Hematopoietic multipotent progenitor cell treated with erythropoietin and hydrocortisone succinate and interleukin-3 and kit ligand, for 4 days (in vitro differentiated cells): Measurements from ENCODE around the gene PIKFYVE.
"Not testable (repeated sequence)": the region's sequence is repeated elsewhere in the genome, so short reads cannot be mapped to it uniquely, and the experiment has no call there.

Experiments
- DNase-seq: peaks from one replicate; pipeline ENCODE4 v3.0.0-alpha.2; 2015

PIKFYVE gene

GRCh38 chr2:208363485-208363884 is 97.4 kb downstream of the PIKFYVE start:
- DNase-seq: peak; percentile 80

- DNase-seq: peak; percentile 54
Observed at GRCh38 chr2:208366215-208367127, 100.4 kb downstream of the PIKFYVE start.

- DNase-seq: no peak
Observed at GRCh38 chr2:208369091-208369490, 103.0 kb downstream of the PIKFYVE start.

- DNase-seq: peak; percentile 58
Observed at GRCh38 chr2:208370881-208371633, 105.0 kb downstream of the PIKFYVE start.

GRCh38 chr2:208371634-208371935 is 105.5 kb downstream of the PIKFYVE start:
- no peak for DNase-seq

GRCh38 chr2:208373460-208374089 is 107.5 kb downstream of the PIKFYVE start:
- peak; percentile 73 for DNase-seq

- no peak for DNase-seq
Observed at GRCh38 chr2:208375491-208376068, 109.5 kb downstream of the PIKFYVE start.

GRCh38 chr2:208377344-208377860 is 111.3 kb downstream of the PIKFYVE start:
- not testable (repeated sequence) for DNase-seq

- no peak for DNase-seq
Observed at GRCh38 chr2:208379192-208379591, 113.1 kb downstream of the PIKFYVE start.

GRCh38 chr2:208384637-208385036 is 118.6 kb downstream of the PIKFYVE start:
- no peak for DNase-seq

- no peak for DNase-seq
Observed at GRCh38 chr2:208386541-208386940, 120.5 kb downstream of the PIKFYVE start.

- DNase-seq: no peak
Observed at GRCh38 chr2:208389940-208390339, 123.9 kb downstream of the PIKFYVE start.

GRCh38 chr2:208392300-208392699 is 126.2 kb downstream of the PIKFYVE start:
- DNase-seq: peak; percentile 11

- not testable (repeated sequence) for DNase-seq
Observed at GRCh38 chr2:208396796-208397195, 130.7 kb downstream of the PIKFYVE start.

GRCh38 chr2:208399201-208399600 is 133.1 kb downstream of the PIKFYVE start:
- no peak for DNase-seq

- peak; percentile 57 for DNase-seq
Observed at GRCh38 chr2:208406474-208407451, 140.7 kb downstream of the PIKFYVE start, which contains the start of gene PTH2R. Gene PTH2R (plus strand): TSS chr2:208406792. CDS start chr2:208407044, 252 bp downstream.

GRCh38 chr2:208407667-208408066 is 141.6 kb downstream of the PIKFYVE start:
- peak; percentile 74 for DNase-seq
